HG03159 (cell line): ENCODE measurements around the gene OLA1.

Experiments used
- ATAC-seq: cut with Tn5 transposase; IDR thresholded peaks from one replicate; pipeline ENCODE4 v1.9.1; 2021; ENCODE audit warnings: mild to moderate bottlenecking, moderate library complexity; ENCODE audit not compliant: unreplicated experiment

Gene OLA1

DNA sequence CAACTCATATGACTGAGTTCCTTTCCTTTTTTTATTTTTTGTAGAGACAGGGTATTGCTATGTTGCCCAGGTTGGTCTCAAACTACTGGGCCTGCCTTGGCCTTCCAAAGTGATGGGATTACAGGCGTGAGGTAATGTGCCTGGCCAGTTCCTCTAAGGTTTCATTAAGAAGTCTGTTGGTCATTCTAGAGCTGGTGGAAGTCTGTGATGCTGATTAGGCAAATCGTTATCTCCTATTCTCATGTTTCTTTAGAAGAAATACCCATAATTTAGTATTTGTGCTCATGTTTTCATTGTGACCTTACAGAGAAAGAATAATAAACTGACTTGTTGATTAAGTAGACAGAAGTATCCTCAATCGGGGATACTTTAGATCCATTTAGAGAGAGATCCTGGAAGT lies 177.0 kb downstream of the OLA1 start:
- no peak for ATAC-seq

GRCh38 chr2:174070281-174070680 lies 178.1 kb downstream of the OLA1 start:
- no peak for ATAC-seq

GRCh38 chr2:174067815-174068214 lies 180.5 kb downstream of the OLA1 start:
- ATAC-seq: no peak

- no peak for ATAC-seq
These were observed 181.5 kb downstream of the OLA1 start for GRCh38 chr2:174066871-174067270.

GRCh38 chr2:174063492-174064092 lies 184.7 kb downstream of the OLA1 start:
- no peak for ATAC-seq

- no peak for ATAC-seq
These were observed 185.4 kb downstream of the OLA1 start for GRCh38 chr2:174062934-174063333.

DNA sequence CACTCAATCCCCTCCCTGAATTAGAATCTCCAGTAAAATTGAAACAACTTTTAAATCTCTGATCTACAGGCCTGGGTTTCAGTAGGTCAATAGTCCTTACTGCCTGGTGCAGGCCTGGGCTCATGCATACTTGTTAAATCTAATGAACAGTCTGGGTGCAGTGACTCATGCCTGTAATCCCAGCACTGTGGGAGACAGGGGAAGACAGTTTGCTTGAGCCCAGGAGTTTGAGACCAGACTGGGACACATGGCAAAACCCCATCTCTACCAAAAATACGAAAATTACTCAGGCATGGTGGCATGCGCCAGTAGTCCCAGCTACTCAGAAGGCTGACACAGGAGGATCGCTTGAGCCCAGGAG lies 188.5 kb downstream of the OLA1 start:
- no peak for ATAC-seq

DNA sequence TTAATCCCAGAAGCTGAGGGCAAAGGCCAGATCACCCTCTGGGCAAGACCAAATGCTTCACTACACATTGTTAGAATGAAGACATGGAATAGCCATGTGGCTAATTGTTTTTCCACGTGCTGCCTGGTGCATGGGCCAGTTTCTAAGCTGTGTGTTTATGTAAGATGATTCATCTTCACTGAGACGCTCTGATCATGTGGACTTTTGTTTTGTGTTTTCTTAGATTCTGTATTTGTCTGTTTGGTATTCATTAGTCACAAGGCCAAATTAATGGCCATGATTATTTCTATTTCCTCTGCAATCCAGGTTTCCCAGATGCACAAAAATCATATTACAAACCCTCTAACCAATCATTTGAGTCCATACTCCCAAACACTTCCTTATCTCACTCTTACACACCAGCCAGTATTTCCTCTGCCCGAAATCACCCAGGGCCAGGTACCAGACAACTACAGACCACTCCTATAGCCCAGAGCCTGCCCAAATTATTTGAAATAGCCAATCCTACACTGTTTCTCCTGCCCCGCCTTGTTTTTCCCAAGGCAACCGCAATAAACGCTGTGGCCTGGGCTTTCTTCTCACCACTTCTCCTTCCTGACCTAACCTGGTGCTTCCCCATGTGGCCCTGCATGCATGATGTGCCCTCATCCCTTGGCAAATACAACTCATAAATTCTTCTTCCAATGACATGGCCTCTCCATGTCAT lies 189.0 kb downstream of the OLA1 start:
- no peak for ATAC-seq

DNA sequence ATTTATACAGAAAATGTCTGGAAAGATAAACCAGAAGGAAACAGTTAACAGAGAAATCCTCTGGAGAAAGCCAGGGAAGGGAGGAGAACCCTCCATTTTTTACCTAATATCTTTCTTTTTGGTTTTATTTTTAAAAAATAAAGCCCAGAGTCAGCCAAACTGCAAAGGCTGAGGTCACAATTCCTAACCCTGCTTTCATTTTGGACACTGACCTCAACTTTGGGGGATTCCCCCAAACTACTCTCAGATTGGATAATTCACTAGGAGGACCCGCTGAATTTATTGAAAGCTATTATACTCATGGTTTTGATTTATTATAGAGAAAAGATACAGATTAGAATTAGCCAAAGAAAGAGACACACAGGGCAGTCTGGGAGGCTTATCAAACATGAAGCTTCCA lies 189.9 kb downstream of the OLA1 start:
- ATAC-seq: no peak

GRCh38 chr2:174058026-174058425 lies 190.3 kb downstream of the OLA1 start:
- no peak for ATAC-seq

- ATAC-seq: no peak
These were observed 193.4 kb downstream of the OLA1 start for GRCh38 chr2:174054926-174055325.

DNA sequence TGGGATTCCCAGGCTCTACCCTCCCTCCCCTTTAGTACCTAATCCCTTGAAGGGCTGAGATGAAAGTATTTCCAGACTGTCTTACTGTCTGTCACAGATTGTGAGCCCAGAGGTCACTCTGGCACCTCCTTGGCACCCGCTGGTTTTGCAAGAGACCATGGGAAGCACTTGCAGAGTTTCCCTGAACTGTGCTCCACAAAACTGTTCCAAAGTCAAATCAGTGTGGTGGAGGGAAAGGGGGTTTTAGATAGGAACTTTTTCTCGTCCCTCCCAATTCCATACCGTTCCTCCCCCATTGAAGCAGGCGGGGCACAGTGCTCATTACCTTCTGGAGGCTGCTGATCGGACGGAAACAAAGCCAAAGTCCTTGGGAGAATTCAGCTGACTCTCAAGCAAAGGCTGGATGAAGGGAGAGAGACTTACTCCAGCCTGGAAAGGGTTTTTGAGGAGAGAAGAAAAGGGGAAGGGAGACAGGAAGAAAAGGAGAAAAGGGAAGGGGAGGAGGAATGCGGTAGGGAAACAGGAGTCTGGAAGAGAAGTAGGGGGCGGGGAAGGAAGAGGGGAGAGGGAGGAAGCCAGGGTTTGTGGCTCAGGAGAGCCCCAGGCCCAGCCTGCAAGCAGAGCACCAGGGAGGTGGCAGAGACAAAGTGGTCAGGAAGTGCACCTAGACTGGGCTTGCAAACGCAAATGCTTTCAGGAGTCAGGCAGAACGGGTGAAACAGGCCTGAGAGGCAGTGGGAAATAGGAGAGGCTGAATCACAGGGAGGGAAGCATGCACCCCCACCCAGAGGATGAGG lies 194.8 kb downstream of the OLA1 start:
- ATAC-seq: no peak

GRCh38 chr2:174052584-174052976 lies 195.8 kb downstream of the OLA1 start:
- ATAC-seq: no peak

DNA sequence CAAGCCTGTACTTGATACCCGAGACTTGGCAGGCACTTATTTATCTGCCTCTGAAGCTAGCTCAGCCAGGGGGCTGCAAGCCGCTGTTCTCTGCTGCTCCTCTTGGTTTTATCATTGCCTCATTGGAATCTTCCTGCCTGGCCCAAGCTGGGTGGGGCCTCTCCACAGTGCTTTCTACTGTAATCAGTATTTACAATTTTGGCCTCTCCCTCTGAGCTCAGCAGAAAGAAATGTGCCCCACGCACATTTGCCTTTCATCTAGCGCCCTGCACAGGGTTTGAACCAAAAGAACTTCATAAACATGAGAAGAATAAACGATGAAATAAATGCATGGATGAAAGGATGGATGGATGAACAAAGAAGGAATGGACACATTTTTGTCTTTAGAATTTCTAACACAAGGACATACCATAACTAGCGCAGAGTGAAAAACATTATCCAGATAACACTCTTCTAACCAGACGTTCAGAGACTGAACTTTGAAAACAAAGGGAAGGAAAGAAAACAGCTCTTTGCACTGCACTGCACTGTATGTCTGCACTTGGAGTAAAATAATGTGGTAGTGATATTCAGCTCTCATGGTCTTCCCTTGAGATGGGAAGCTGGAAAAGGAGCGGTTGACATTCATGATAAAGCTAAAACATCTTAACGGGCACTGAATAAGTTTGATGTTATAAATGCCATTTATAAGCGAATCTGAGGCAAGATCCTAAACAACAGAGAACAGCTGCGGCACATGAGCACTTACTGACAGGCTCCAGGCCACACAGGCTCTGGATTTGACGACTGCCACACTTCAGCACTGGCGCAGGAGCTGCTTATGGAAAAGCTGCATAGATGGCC lies 196.4 kb downstream of the OLA1 start:
- ATAC-seq: no peak

DNA sequence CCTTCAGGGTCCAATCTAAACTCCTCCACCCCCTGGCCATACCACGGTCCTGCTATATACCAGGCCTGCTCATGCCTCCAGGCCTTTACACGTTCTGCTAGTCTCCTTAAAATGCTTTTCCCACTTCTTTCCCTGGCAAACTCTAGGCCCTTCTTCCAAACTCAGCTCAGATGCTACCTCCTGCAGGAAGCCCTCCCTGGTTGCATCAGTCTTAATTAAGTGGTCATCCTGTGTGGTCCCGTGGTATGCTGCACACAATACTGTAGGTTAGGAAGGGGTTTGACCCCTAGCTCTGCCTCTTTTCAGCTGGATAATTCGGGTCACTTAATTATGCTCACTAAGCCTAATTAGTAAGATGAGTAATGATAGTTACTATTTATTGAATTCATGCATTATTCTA lies 197.3 kb downstream of the OLA1 start:
- no peak for ATAC-seq

DNA sequence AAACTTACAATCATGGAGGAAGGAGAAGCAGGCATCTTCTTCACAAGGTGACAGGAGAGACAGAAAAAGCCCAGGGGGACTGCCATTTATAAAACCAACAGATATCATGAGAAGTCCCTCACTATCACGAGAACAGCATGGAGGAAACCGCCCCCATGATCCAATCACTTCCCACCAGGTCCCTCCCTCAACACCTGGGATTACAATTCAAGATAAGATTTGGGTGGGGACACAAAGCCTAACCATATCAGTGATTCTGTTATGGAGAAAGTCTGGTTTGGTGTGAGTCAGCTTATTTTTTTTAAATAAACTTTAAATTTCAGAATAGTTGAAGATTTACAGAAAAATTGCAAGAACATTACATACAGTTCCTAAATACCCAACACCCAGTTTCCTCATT lies 198.4 kb downstream of the OLA1 start:
- no peak for ATAC-seq

DNA sequence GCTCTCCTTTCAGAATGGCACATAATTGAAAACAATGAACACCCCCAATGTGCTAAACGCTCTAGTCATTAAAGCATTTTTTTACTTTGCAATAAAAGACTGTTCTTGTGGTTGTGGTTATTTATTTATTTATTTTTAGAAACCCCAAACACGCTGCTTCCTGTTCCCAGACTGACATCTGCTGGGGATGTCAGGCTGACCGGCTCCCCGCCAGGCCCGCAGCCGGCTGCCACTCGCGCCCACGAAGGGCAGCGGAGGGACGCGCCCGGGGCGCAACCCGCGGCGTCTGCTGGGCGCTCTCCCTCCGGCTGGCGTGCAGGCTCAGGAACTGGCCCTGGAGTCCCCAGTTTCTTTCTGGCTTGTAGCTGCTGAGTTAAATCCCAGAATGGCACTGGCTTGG lies 200.1 kb downstream of the OLA1 start:
- ATAC-seq: no peak

DNA sequence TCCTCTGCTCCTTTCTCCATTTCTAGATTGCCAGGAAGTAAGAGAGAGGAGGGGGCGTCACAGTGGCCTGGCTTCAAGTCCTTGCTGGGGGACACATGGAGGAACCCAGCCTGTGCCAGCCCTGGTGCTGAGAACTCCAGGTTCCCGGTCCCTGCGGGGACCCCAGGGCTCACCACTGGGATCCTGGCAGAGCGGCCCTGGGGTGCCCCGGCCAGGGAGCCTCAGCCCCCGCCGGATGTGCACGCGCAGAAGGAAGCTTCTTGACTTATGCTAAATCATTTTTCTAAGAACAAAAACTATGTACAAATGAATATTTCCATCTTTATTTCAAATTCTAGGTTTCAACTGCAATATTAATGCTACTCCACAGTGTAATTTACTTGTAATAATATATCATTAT lies 200.6 kb downstream of the OLA1 start:
- ATAC-seq: no peak

GRCh38 chr2:174046172-174046571 lies 202.2 kb downstream of the OLA1 start:
- ATAC-seq: no peak

GRCh38 chr2:174044556-174044955 lies 203.8 kb downstream of the OLA1 start:
- no peak for ATAC-seq

DNA sequence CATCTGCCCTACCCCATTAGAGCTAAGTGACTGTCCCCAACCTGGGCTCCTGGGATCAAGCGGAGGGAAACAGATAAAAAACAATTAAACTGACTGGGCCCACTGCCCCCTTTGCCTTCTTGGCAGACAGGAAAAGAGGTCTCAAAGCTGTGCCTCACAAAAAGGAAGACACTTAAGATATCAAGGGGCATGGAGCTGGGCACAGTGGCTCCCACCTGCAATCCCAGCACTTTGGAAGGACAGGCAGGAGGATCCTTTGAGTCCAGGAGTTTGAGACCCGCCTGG lies 208.0 kb downstream of the OLA1 start:
- no peak for ATAC-seq
